ENCODE measurements around the gene RERE.

The RERE gene

DNA sequence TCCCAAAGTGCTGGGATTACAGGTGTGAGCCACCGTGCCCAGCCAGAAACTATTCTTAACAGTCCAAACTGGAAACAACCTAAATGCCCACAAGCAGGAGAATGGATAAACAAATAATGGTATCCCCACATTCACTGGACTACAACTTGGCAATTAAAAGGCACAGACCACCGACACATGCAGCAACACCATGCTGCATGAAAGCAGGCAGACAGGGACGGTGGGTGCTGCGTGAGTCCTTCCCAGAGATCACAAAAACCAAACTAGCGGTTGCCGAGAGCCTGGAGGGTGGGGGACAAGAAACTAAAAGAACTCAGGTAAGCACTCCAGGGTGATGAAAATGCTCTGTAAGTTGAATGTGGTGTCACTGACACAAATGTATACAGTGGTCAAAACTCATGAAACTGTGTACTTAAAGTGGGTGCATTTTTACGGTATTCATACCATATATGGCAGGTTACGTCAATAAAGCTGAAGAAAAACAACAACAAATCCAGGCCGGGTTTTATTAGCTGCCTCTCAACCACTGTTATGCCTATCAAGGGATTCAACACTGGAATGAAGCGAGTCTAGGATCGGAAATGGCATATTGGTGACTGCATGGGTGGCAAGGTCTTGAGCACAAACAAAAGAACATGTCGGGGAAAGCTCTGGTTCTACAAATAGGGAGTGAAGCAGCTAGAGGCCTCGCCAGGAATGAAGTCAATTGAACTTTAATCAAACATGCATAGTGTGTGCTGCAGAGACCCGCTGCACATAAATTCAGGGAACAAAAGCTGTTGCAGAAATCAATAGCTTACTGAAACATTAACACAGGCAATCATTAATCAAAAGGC, 447.2 kb downstream of the RERE start:
- DNase-seq, result no peak

DNA sequence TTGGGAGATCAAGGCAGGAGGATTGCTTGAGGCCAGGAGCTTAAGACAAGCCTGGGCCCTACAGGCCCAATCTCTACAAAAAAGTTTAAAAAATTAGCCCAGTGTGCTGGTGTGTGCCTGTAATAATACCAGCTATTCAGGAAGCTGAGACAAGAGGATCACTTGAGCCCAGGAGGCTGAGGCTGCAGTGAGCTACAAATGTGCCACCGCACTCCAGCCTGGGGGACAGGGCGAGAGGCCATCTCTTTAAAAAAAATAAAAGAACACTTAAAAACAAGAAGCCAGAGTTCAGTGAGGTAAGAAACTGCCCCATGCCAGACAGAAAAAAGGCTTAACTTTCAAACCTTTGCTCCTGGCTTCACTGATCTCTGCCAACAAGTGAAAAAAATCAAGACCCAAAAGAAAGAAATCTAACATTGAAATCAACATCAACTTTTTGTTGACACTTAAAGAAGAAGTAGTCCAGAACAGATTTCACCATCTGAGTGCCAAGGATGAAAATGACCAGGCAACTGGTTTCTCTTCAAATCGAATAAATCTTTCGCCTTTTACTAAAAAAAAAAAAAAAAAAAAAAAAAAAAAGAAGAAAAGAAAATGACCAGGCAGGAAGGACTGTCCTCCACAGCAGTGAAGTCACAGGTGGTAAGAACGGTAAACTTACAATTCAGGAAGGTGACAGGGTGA, 448.3 kb downstream of the RERE start:
- no peak for DNase-seq

DNA sequence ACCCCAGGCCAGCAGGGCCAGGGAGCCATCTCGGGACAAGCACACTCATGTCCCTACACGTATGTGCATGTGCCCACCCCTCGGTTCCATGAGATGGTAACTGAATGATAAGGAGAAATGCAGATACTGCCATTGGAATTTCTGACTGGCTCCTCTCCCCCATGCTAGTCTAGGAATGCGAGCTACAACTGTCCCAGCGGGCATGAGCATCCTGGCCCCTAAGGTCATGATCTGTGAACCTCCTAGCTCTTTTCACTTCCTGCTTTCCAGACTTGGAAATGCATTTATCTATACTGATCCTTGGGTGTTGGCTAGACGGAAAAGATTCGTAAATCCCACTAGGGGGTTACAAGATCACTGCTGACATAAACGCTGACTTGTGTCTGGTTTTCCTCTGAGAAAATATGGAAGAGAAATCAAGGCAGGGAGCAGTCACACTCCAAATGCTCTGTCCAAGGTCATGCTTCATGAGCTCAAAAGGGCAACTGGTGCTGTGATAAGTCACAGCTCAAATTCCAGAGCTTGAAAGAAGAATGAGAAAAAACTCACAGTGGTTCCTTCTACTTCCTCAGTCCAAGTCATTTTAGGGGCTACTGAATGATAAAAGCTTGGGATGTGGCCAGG, 449.8 kb downstream of the RERE start:
- no peak for DNase-seq

DNA sequence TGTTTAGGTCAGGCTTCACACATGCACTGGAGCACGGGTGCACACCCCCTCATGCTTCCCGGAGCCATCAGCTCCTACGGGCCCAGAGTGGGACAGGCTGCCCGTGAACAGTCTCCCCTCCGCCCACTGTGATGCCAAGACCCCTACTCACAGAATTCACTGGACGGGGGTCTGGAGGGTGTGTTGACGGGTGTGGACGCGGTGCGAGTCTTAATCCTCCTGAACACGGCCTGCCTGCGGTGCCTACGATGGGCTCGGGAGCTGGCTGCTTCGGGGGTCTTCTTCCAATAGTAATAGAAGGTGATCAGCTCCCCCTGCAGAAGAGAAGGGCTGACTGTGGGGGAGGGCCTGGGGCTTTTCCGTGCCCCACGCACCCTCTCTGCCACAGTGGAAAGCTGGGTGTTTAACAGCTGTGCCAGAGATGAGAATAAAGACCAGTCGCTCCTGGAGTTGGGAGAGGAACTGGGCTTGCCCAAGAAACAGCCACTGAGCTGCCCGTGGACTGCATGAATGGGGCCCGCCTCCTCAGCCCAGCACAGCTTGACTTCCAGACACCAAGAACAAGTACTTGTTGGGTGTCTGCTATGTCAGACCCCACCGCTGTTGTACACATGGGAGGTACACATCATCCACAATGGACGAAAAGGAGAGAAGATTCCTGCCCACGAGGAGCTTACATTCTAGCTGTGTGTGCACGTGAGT, 451.6 kb downstream of the RERE start:
- no peak for DNase-seq

DNA sequence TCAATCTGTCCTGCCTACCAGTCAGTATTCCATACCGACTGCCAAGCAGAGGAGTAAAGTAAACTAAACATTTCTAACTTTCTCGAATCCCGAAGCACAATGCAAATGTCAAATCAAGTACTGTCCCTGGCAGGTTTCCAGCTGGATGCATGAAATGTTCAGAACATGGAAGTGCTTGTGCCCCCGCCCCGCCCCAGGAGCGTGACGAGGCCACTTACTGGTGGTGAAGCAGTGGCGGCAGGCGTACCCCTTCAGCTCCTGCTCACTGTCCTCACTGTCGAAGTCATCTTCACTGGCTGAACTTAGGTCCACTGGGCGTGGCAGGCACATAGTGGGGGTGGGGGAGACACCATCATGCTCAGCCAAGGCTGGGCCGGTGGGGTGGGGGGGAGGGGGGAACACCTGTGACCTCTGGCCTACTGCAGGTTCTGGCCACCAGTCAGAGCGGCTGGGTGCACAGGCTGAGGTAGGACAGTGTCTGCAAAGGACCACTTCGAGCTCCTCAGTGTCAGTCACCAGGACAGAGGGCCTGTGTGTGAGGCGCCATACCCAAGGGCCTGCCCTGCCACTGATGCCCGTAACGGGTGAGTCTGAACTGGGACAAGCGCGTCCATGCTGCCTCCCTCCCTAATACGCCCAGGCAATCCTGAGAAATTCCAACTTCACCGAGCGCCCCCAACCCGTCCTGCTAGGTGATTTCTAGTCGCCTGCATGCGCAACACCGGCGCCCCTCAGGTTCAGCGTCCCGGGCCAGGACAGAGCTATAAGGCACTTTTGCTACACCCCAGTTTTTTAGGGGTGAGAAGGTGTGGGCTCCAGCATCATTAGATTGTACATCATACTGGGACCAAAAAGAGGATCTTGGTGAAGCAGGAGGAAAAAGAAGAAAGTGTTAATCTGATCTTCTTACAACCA, 452.7 kb downstream of the RERE start:
- no peak for DNase-seq

DNA sequence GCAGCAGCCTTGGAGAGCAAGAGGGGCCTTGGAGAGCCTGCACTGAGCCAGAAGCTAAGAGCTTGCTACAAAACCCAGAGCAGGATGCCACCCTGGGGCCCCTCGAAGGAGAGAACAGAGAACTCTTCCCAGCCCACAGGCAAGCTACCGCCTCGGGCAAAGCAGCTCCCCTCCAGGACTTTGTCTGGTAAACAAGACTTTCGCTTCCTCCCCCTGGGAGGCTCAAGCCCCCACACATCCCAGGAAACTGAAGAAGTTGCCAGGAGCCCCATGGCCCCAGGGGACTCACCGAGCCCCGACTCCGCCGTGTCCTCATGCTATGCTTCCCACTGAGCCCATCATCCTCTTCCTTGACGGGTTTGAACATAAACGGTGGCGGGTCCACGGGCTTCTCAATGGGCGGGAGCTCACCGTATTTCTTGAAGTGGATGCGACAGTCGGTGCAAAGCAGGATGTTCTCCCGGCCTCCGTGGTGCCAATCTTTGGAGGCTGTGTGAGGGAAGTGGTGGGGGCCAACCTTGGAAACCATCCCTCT, 453.6 kb downstream of the RERE start:
- DNase-seq, result no peak

DNA sequence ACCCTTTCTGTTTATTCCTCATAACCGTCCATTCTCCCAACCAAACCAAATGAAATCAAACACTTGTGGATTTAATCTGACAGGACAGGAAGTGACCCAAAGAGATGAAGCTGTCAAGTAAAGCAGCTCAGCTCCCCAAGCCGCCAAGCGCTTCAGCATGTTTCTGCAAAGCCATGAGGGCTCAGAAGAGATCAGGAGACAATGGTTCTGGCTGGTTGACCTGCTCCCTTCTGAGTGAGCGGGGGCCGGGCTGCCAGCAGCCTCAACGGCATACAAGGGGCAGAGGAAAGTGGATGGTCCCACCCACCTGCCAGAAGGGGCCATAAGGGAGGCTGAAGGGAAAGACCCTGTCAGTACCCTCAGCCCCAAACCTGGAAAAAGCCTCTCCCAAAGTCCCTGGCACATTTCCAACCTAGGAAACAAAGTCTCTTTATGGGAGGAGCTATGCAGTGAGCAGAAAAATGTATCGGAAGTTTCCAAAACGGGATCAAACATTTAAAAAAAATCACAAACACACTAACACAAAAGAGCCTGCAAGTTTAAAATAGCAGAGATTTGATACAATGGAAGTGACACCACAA, 454.2 kb downstream of the RERE start:
- no peak for DNase-seq

DNA sequence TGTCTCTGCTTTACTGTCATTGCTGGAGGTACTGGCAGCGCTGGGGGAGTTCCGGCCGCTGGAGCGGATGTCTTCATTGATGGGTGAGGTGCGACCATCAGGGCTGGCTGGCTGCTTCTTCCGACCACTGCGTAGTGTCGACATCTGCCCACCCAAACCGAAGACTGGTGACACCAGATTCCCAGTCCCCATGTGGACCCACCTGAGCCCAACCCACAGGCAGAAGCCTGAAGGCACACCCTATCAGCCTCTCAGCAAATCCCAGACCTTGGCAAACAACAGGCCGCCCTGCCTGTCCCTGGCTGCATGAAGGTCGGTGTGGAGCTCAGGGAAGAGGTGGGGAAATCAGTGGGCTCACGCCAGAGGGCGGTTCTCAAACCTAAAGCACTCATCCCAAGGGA, 454.7 kb downstream of the RERE start:
- DNase-seq, result no peak

DNA sequence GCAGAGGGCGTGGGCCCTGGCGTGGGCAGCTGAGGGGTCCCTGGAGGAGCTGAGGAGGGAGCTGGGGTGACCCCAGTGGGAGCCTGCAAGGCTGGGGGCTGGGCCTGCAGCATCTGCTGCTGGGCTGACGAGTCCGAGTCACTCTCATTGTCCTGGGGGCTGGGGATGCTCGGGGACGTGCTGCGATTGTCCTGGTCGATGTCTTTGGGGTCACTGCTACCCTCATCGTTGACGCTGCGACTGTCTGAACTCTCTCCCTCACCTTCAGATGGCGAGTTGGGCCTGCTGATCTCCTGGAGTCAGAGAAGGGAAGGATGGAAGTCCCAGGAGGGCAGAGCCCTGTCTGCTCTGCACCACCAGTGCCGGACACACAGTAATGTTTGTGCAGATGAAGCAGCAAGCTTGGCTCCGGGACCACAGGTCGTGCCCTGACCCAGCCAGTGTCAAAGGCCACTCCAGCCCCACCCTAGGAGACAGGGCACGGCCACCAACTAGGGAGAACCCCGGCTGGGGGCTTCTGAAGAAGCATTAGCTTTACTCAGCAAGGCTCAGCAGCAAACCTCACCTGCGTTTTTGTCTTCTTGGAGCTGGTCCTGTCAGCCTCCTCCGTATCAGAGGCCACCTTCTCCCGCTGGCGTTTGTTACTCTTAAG, 456.1 kb downstream of the RERE start:
- DNase-seq, result no peak

DNA sequence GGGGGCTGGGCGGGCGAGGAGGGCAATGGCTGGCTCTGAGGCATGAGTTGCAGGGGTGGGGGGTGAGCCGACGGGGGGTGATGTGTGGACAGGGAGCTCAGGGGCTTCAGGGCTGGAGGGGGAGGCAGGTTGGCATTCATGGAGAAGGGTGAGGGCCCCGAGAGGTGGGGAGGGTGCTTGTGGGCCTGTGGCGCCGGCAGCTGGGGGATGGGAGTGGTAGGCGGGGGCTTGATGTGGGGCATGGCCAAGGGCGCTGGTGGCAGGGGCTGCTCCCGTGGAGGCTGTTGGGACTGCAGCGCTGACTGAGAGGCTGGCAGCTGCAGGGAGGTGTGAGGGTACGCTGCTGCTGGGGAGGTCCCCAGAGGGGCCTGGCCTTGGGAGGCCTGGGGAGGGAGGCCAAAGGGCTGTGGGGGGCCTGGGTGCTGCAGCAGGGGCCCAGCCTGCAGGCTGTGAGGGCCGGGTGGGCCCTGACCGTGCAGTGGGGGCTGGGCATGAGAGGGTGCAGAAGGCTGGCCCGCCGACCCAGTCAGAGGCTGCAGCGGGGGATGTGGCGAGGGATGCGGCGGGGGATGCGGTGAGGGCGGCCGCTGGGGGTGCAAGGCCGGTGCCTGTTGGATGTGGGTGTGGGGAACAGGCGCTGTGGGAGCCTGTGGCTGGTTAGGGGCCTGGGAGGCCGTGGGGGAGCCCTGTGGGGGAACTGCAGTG, 456.8 kb downstream of the RERE start:
- DNase-seq, result no peak

DNA sequence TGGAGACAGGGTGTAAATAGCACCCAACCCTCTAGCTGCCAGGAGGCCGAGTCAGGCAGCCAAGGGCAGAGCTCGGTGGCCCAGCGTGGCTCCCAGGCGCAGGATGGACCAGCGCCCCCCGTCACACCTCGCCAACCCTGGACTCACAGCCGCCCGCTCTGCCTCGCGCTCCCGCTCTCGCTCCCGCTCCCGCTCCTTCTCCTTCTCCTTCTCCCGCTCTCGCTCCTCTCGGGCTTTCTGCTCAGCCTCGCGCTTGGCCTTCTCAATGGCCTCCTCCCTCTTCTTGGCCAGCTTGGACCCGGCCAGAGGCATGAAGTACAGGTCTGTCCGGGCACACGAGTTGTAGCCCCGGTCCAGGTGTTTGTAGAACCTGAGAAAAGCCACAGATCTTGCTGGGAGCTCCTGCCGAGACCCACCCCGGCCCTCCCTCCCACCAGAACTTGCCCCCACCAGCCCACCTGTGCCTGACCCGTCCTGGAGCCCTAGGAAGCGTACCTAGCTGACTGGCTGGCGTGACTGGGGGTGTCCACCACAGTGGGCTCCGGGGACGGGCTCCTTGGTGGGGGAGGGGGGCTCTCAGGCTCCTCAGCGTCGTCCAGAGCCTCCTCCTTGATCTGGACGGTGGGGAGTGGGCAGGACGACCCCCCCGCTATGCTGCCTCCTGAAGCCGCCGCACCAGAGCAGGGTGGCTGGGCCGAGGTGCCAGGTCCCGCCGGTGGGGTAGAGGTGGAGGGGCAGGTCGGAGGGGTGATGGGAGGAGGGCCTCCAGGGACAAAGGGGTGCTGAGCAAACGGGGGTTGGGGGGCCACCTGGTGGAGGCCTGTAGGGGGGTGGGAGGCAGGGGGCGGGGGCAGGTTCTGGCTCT, 457.6 kb downstream of the RERE start:
- no peak for DNase-seq

DNA sequence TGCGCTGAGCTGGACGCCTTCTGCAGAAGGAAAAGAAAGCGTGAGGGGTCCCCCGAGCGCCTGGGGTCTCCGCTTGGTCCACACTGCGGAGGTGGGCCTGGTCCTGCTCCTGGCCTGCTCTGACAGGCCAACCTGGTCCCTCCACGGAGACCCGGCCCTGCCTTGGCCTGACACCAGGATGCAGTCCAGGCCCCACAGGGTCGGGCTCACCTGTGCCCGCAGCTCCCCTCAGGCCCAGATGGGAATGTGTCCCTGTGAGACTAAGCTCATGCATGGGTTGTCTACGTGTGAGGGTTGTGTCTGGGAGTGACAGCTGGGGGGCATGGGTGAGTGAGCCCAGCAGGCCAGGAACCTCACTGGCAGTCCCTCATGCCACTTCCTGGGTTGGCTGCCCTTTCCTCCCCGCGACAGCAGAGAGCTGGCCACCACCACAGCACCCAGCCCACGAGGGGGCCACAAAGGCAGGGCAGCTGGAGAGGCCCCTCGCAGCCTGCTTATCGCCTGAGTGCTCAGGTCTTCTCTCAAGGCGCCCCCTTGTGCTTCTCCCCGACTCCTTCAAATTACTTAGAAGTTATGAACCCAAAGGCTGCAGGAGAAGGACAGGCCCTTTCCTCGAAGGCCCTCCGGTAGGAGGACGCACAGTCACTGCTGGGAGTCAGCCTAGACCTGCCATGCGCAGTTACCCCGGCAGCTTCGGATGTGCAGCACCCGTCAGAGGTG, 458.4 kb downstream of the RERE start:
- DNase-seq, result no peak

DNA sequence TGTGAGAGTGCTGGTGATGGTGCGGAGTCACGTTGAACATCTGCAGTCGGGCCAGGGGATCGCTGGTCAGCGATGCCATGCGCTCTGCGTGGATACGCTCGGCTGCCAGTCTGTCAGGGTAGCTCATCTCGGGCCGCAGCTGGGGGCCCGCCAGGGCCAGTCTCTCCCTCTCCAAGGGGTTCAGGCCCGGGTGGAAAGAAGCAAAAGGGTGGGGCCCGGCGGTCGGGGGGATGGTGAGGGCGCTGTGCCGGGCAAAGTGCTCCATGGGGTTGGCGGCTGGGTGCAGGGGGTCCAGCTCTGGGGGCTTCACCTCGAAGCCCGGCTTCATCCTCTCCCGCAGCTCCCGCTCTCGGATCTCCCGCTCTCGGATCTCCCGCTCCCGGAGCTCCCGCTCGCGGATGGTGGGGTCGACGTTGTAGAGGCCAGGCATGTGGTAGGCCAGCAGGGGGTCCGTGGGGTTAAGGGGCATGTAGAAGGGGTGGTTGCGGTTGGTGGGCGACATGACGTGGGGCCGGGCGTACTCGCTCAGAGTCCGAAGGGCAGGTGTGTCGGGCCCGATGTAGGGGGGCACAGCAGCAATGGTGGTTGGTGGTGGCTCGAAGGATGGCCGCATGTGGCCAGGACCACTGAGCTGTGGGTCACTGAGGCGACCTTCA, 459.1 kb downstream of the RERE start:
- no peak for DNase-seq

DNA sequence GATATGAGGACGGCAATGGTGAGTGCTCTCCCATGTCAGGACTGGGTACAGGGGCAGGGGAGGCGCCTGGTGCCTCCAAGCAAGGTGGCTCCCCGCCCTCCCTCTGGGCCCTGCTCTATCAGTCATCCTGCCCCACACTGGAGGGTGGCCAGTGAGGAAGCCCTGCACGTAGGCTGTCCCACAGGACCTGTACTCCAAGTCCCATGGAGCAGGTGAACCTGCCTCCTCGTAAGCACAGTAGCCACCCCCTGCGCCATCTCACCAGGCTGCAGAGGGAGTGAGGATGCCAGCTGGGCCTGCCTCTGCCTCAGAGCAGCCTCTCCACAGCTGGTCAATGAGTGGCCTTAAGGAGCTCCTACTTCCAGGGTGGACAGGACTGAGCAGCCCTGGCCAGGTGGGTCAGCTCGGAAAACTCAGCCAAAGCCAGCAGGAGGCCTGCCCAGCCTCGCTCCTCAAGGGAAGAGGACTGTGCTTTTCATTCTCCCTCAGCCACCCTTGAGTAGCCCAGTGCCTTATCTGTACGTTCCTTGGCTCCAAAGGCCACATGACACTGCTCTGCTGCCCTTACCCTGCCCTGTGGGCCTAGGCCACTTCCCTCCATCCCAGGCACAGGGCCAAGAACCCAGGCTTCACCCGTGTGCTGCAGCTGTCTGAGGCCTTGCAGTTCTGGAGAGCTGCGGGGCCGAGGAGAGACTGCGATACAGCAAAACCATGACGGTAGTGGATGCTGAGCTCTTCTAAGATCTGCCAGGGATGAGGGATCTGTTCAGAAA, 459.9 kb downstream of the RERE start:
- no peak for DNase-seq

DNA sequence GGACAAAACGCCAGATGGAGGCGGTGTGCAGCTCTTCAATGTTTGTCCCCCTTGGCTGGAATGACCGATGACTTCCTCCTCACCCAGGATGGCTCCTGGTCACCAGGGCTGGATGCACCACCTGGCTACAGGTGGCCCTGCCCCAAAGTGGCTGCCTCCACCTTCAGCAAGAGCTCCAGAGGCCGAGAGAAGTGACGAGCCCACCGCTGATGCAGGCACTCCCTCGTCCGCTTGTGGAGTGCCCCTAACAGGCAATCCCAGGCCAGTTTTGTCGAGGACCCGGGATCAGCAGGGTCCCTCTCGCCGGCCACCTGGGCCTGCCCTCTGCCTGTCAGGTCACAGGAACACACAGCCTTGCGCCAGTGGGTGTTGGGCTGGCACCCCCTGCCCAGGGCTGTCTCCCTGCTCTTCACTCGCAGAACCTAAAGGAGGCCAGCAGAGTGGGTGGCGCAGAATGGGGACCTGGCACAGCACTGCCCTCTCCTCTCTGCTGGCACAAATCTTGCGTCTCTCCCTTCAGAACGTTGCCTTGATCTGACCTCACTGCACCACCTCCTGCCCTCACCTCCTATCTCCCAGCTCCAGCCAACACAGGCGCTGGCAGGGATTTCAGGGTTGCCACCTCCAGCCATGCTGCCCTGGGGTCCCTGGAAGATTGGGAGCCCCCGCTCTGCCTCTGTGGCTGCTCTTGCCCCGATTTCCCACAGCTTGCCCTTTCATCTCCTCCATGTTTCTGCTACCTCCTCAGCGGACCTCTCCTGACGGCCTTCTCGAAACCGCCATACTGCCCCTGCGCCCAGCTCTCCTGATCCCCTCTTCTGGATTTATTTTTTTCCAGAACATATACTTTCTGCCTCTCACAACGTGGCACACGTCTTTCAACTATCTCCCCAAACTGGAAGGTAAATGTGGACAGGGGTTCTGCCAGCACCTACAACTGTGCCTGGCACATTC, 460.9 kb downstream of the RERE start:
- DNase-seq, result no peak

All from activated CD4-positive, alpha-beta T cell treated with anti-CD3 and anti-CD28 coated beads, Interleukin-2, amount 50 U/mL, for 4 hours (primary cell).